Mesendoderm (in vitro differentiated cells): ENCODE measurements around the gene PPP2R1A.

Experiments
- DNase-seq: peaks from one replicate; pipeline ENCODE4 v3.0.0; 2013
- H2AK5ac ChIP-seq: 2 replicates; pipeline ENCODE4 v1.6.1; 2013; ENCODE audit warnings: low read length, inconsistent platforms
- H2BK120ac ChIP-seq: 2 replicates; pipeline ENCODE4 v1.6.1; 2013; ENCODE audit warnings: low read depth, mild to moderate bottlenecking, low read length, moderate library complexity, mixed read lengths
- H2BK15ac ChIP-seq: replicated peaks from 2 replicates; pipeline ENCODE4 v1.6.1; 2013; ENCODE audit warnings: low read depth, mild to moderate bottlenecking, moderate library complexity
- H2BK5ac ChIP-seq: 2 replicates; pipeline ENCODE4 v1.6.1; 2013; ENCODE audit warnings: low read length, inconsistent platforms
- H3K18ac ChIP-seq: 2 replicates; pipeline ENCODE4 v1.6.1; 2013; ENCODE audit warnings: mild to moderate bottlenecking, low read length, mixed read lengths
- H3K23ac ChIP-seq: one replicate; pipeline ENCODE4 v1.6.1; 2013; ENCODE audit warnings: low read length
- H3K27ac ChIP-seq: 2 replicates; pipeline ENCODE4 v1.5.1; 2013; ENCODE audit warnings: low read depth, mild to moderate bottlenecking, inconsistent platforms, low read length, moderate library complexity
- H3K27me3 ChIP-seq: 2 replicates; pipeline ENCODE4 v1.6.1; 2013; ENCODE audit warnings: low read length, control low read depth, mild to moderate bottlenecking, inconsistent platforms; ENCODE audit not compliant: insufficient read depth, poor library complexity
- H3K36me3 ChIP-seq: 2 replicates; pipeline ENCODE4 v1.6.1; 2013; ENCODE audit warnings: low read length, inconsistent platforms; ENCODE audit not compliant: control insufficient read depth, insufficient read depth
- H3K4ac ChIP-seq: one replicate; pipeline ENCODE4 v1.6.1; 2013; ENCODE audit warnings: low read depth, mild to moderate bottlenecking, low read length, moderate library complexity
- H3K4me1 ChIP-seq: 2 replicates; pipeline ENCODE4 v1.6.1; 2013; ENCODE audit warnings: low read depth, low read length, inconsistent platforms; ENCODE audit not compliant: control insufficient read depth
- H3K4me2 ChIP-seq: 2 replicates; pipeline ENCODE4 v1.6.1; 2013; ENCODE audit warnings: low read length
- H3K4me3 ChIP-seq: 2 replicates; pipeline ENCODE4 v1.5.1; 2013; ENCODE audit warnings: mild to moderate bottlenecking, low read length
- H3K56ac ChIP-seq: one replicate; pipeline ENCODE4 v1.6.1; 2013; ENCODE audit warnings: low read length
- H3K79me1 ChIP-seq: 2 replicates; pipeline ENCODE4 v1.6.1; 2013; ENCODE audit warnings: low read length, inconsistent platforms
- H3K79me2 ChIP-seq: 2 replicates; pipeline ENCODE4 v1.6.1; 2013; ENCODE audit warnings: mild to moderate bottlenecking, low read length; ENCODE audit not compliant: control insufficient read depth, insufficient read depth
- H3K9ac ChIP-seq: 2 replicates; pipeline ENCODE4 v1.6.1; 2013; ENCODE audit warnings: low read length, inconsistent platforms
- H4K5ac ChIP-seq: one replicate; pipeline ENCODE4 v1.6.1; 2013; ENCODE audit warnings: low read length
- H4K8ac ChIP-seq: one replicate; pipeline ENCODE4 v1.6.1; 2013; ENCODE audit warnings: low read depth, mild to moderate bottlenecking, control low read depth, low read length, moderate library complexity
- WGBS: extraction: QIAGEN DNeasy Blood & Tissue Kit; methylation state at CpG from one replicate; pipeline ENCODE4 v1.1.7; 2013; ENCODE audit warnings: low lambda C conversion rate, missing lambda C conversion rate; ENCODE audit not compliant: insufficient coverage; ENCODE audit errors: extremely low coverage; 5-methylcytosine and 5-hydroxymethylcytosine counted together

Gene PPP2R1A

DNA sequence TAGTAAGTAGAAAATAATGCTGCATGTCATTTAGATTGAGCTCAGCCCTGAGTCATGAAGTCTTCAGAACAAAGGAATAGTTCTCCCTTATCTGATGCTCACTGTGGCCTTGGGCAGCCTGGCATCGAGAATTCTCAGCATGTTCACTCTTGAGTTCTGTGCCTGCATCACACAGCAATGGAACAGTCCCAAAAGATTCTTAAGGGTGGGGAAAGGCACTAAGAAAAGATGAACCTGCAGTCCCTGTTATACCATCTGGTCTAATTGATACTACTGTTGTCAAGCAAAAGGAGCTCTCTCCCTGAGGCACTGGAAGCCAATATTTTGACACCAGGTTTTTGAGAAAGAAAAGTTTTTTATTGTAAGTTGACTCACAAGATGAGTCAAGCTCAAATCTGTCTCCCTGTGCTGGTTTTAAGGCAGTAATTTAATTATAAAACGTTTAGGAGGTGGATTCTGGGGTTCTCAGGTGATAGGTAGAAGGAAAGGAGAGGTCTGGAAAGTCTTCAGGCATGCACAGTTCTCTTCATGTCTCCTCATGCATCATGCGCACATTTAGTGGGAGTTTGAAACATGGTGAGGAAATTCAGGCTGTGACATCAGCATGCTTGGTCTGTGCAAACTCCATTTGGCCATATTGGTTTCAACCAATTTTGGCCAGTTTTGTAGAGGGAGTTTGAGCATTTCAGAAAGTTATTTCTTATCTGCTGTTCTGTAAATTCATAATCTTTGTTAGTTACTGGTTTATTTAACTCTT is 41.5 kb downstream of the PPP2R1A start:
- H3K4me2 ChIP-seq, result no peak overlapping the region
- DNase-seq, result peak; percentile 71
- H3K18ac ChIP-seq, result no peak overlapping the region
- H2AK5ac ChIP-seq, result no peak overlapping the region
- H3K27me3 ChIP-seq, result no peaks in the 10 kb centered on the region
- no peak overlapping the region for H3K56ac ChIP-seq
- no CpG with 5 or more reads among the region's 3 CpGs for WGBS
- H3K4me3 ChIP-seq, result no peak overlapping the region
- no peak overlapping the region for H2BK5ac ChIP-seq
- H3K4ac ChIP-seq, result no peak overlapping the region
- no peaks in the 10 kb centered on the region for H3K4me1 ChIP-seq
- H3K9ac ChIP-seq, result no peak overlapping the region
- peaks cover 6% of the 10 kb centered on the region for H3K36me3 ChIP-seq
- no peaks in the 10 kb centered on the region for H3K79me1 ChIP-seq
- no peak overlapping the region for H4K8ac ChIP-seq
- H3K23ac ChIP-seq, result no peak overlapping the region
- H4K5ac ChIP-seq, result no peak overlapping the region
- no peak overlapping the region for H2BK120ac ChIP-seq
- H3K27ac ChIP-seq, result no peak overlapping the region
- H2BK15ac ChIP-seq, result no peak overlapping the region
- no peaks in the 10 kb centered on the region for H3K79me2 ChIP-seq

DNA sequence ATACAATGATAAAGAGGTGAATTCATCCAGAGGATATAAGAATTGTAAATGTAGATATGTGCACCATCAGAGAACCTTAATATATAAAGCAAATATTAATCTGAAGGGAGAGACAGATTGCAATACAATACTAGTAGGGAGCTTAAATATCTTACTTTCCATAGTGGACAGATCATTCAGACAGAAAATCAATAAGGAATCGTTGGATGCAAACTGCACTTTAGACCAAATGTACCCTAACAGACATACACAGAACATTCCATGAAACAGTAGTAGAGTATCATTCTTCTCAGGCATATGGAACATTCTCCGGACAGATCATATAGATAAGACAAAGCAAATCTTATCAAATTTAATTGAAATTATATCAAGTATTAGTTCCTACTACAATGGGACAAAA is 44.6 kb downstream of the PPP2R1A start:
- no peak overlapping the region for H3K23ac ChIP-seq
- H3K36me3 ChIP-seq, result no peaks in the 10 kb centered on the region
- no peaks in the 10 kb centered on the region for H3K79me2 ChIP-seq
- no peaks in the 10 kb centered on the region for H3K4me1 ChIP-seq
- no peak overlapping the region for H3K4me2 ChIP-seq
- H3K9ac ChIP-seq, result no peak overlapping the region
- no CpG with 5 or more reads among the region's 2 CpGs for WGBS
- H3K4me3 ChIP-seq, result no peak overlapping the region
- H3K56ac ChIP-seq, result no peak overlapping the region
- no peaks in the 10 kb centered on the region for H3K79me1 ChIP-seq
- no peak overlapping the region for H4K5ac ChIP-seq
- no peak overlapping the region for H3K18ac ChIP-seq
- no peak overlapping the region for H3K27ac ChIP-seq
- no peak overlapping the region for H2AK5ac ChIP-seq
- DNase-seq, result no peak
- no peak overlapping the region for H2BK120ac ChIP-seq
- no peak overlapping the region for H4K8ac ChIP-seq
- H2BK5ac ChIP-seq, result no peak overlapping the region
- H2BK15ac ChIP-seq, result no peak overlapping the region
- no peak overlapping the region for H3K4ac ChIP-seq
- no peaks in the 10 kb centered on the region for H3K27me3 ChIP-seq

DNA sequence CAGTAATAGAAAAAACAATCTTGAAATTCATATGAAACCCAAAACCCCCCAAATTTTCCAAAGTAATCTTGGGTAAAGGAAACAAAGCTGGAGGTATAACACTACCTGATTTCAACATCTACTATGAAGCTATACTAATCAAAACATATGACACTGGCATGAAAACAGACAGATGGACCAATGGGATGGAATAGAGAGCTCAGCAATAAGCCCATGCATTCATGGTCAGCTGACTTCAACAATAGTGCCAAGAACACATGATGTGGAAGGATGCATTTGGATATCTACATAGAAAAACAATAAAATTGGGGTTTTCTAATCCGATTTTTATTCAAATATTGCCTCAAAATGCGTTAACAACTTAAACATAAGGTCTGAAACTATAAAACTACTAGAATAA is 47.3 kb downstream of the PPP2R1A start:
- no peak overlapping the region for H4K5ac ChIP-seq
- no peaks in the 10 kb centered on the region for H3K36me3 ChIP-seq
- H3K4ac ChIP-seq, result no peak overlapping the region
- no peaks in the 10 kb centered on the region for H3K79me2 ChIP-seq
- H3K27me3 ChIP-seq, result no peaks in the 10 kb centered on the region
- H4K8ac ChIP-seq, result no peak overlapping the region
- no peak overlapping the region for H2BK120ac ChIP-seq
- H3K4me1 ChIP-seq, result no peaks in the 10 kb centered on the region
- no peak overlapping the region for H3K27ac ChIP-seq
- H3K18ac ChIP-seq, result no peak overlapping the region
- no peak overlapping the region for H2BK15ac ChIP-seq
- H2BK5ac ChIP-seq, result no peak overlapping the region
- no peaks in the 10 kb centered on the region for H3K79me1 ChIP-seq
- WGBS, result no CpG with 5 or more reads among the region's 2 CpGs
- no peak overlapping the region for H3K56ac ChIP-seq
- H3K4me2 ChIP-seq, result no peak overlapping the region
- no peak for DNase-seq
- no peak overlapping the region for H3K23ac ChIP-seq
- no peak overlapping the region for H3K4me3 ChIP-seq
- H2AK5ac ChIP-seq, result no peak overlapping the region
- H3K9ac ChIP-seq, result no peak overlapping the region

DNA sequence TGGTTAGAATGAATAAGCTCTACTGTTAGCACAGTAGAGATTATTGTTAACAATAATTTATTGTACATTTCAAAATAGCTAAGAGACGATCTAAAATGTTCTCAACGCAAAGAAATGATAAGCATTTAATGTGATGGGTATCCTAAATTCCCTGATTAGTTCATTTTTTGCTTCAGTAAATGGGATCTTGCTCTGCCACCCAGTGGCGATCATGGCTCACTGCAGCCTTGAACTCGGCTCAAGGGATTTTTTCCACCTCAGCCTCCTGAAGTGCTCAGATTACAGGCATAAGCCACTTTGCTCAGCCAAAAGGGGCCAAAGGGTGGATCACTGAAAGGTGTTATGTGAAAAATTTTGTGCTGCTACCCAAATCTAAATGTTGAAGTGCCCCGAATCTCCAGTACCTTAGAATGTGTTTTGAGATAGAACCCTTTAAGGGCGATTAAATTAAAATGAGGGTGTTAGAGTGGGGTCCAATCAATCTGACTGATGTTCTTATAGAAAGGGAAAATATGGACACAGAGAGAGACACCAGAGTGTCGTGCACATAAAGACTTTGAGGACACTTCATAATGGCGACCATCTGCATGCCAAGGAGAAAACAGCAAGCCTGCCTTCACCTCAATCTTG is 48.0 kb downstream of the PPP2R1A start:
- Histone ChIP-seq H3K9ac (no peak overlapping the region), H3K18ac (no peak overlapping the region), H2BK15ac (no peak overlapping the region), H3K4ac (no peak overlapping the region), H3K4me2 (no peak overlapping the region), H4K5ac (no peak overlapping the region), H3K27ac (no peak overlapping the region), H3K27me3 (no peaks in the 10 kb centered on the region), H4K8ac (no peak overlapping the region), H3K4me3 (no peak overlapping the region), H3K36me3 (no peaks in the 10 kb centered on the region), H3K4me1 (no peaks in the 10 kb centered on the region), H3K56ac (no peak overlapping the region), H2AK5ac (no peak overlapping the region), H3K79me1 (no peaks in the 10 kb centered on the region), H2BK5ac (no peak overlapping the region), H3K23ac (no peak overlapping the region), H2BK120ac (no peak overlapping the region), H3K79me2 (no peaks in the 10 kb centered on the region)
- peak; percentile 75 for DNase-seq
- no CpG with 5 or more reads among the region's 8 CpGs for WGBS

DNA sequence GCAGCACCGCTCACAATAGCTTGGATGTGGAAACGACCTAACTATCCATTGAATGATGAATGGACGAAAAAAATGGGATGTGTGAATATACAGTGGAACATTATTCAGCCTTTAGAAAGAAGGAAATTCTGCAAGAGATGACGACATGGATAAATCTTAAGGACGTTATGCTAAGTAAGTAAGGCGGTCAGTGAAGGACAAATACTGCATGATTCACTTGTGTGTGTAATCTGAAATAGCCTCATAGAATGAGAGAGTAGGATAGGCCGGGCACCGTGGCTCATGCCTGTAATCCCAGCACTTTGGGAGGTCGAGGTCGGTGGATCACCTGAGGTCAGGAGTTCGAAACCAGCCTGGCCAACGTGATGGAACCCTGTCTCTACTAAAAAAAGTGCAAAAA is 54.2 kb downstream of the PPP2R1A start:
- no peak overlapping the region for H2BK120ac ChIP-seq
- no CpG with 5 or more reads among the region's 12 CpGs for WGBS
- H3K36me3 ChIP-seq, result no peaks in the 10 kb centered on the region
- no peak overlapping the region for H2AK5ac ChIP-seq
- H3K79me1 ChIP-seq, result no peaks in the 10 kb centered on the region
- H3K27ac ChIP-seq, result no peak overlapping the region
- H2BK15ac ChIP-seq, result no peak overlapping the region
- H3K9ac ChIP-seq, result no peak overlapping the region
- no peaks in the 10 kb centered on the region for H3K79me2 ChIP-seq
- no peak overlapping the region for H4K5ac ChIP-seq
- no peak overlapping the region for H2BK5ac ChIP-seq
- H3K4me1 ChIP-seq, result no peaks in the 10 kb centered on the region
- no peak overlapping the region for H3K23ac ChIP-seq
- no peaks in the 10 kb centered on the region for H3K27me3 ChIP-seq
- H3K4me3 ChIP-seq, result no peak overlapping the region
- no peak overlapping the region for H3K4ac ChIP-seq
- H4K8ac ChIP-seq, result no peak overlapping the region
- no peak overlapping the region for H3K56ac ChIP-seq
- no peak overlapping the region for H3K4me2 ChIP-seq
- no peak overlapping the region for H3K18ac ChIP-seq
- no peak for DNase-seq
